Measurements from ENCODE around the gene GPM6B.
"Not testable (repeated sequence)": the region's sequence is repeated elsewhere in the genome, so short reads cannot be mapped to it uniquely, and the experiment has no call there.

- TF ChIP-seq CTCF, POLR2A (IDR thresholded peaks at IDR 0.05): not testable (repeated sequence)
These were observed 90.3 kb downstream of the GPM6B start for GRCh38 chrX:13726583-13726982.
